ENCODE measurements around the gene IDI1. TPM values are rescaled to one million over a fixed set of nuclear protein-coding genes. Genes with fewer than 3 reads are reported as not detected.
A peak's percentile ranks its signal among the peaks of the same experiment; 100 is the strongest.

IDI1 gene
- total and polyA plus RNA-seq, 2 of the 13 experiments (the other 11 are each of a cell fraction or from before 2014, with no cell fraction given): 44.4 to 145 TPM

- TF ChIP-seq LRRFIP1 (CRISPR knock-in tag; conservative IDR thresholded peaks at IDR 0.05) (no peak), IRF1 (CRISPR knock-in tag; IDR thresholded peaks at IDR 0.05; ENCODE audit: low read depth) (no peak), RFX5 (IDR thresholded peaks at IDR 0.05; ENCODE audit: low read depth, low read length) (no peak), EED (CRISPR knock-in tag; IDR thresholded peaks at IDR 0.05) (no peak), ZNF468 (CRISPR knock-in tag; IDR thresholded peaks at IDR 0.05) (no peak), FOXP4 (CRISPR knock-in tag; IDR thresholded peaks at IDR 0.05) (peak; percentile 25; the same call in 1 of the 2 replicates), ATF3 (CRISPR knock-in tag; IDR thresholded peaks at IDR 0.05) (no peak; the same call in 1 of the 2 replicates), ZNF44 (CRISPR knock-in tag; IDR thresholded peaks at IDR 0.05) (0 out of 2 replicates have a peak, but pooled peaks have one; percentile 29), NR2F1 (CRISPR knock-in tag; IDR thresholded peaks at IDR 0.05) (peak in 1 of 2 experiments; percentile 48; a peak in 1 of 4 replicates), HOXD1 (CRISPR knock-in tag; IDR thresholded peaks at IDR 0.05) (peak; percentile 64; the same call in 1 of the 2 replicates), KDM1A (CRISPR knock-in tag; IDR thresholded peaks at IDR 0.05) (no peak), ZNF253 (CRISPR knock-in tag; IDR thresholded peaks at IDR 0.05; ENCODE audit: borderline replicate concordance) (0 out of 2 replicates have a peak, but pooled peaks have one; percentile 42), ZNF691 (CRISPR knock-in tag; IDR thresholded peaks at IDR 0.05; ENCODE audit: borderline replicate concordance, low read depth) (no peak), SKI (IDR thresholded peaks at IDR 0.05; ENCODE audit: partially characterized antibody) (no peak), JUN (CRISPR knock-in tag; IDR thresholded peaks at IDR 0.05) (peak; percentile 22; the same call in 1 of the 2 replicates), ZNF512B (CRISPR knock-in tag; IDR thresholded peaks at IDR 0.05; ENCODE audit: borderline replicate concordance) (no peak), ZNF207 (IDR thresholded peaks at IDR 0.05; ENCODE audit: borderline replicate concordance) (no peak)
Observed at GRCh38 chr10:1056326-1057105, 7.6 kb upstream of the IDI1 start, which contains the start of gene WDR37 (continued).
